HepG2 (cell line): ENCODE measurements around the gene DLX5. TPM values are rescaled to one million over a fixed set of nuclear protein-coding genes. Genes with fewer than 3 reads are reported as not detected.

Experiments
- AGO2 ChIP-seq: fragments of 200-400 bp; formaldehyde crosslinking; optimal IDR thresholded peaks from 2 replicates; pipeline ENCODE3; 2017; ENCODE audit warnings: mild to moderate bottlenecking, low read depth, low read length, moderate library complexity
- FOXM1 ChIP-seq: sonication (generic); formaldehyde crosslinking; IDR thresholded peaks from 2 replicates; pipeline ENCODE4 v1.5.0; 2020; ENCODE audit warnings: missing genetic modification reagents
- KLF11 ChIP-seq: IDR thresholded peaks from 2 replicates; pipeline ENCODE4 v1.6.1; 2016; ENCODE audit warnings: missing compliant biosample characterization
- KLF12 ChIP-seq: sonication (generic); formaldehyde crosslinking; IDR thresholded peaks from 2 replicates; pipeline ENCODE4 v1.4.0; 2020; ENCODE audit warnings: missing genetic modification reagents, borderline replicate concordance
- MED8 ChIP-seq: sonication (generic); formaldehyde crosslinking; IDR thresholded peaks from 2 replicates; pipeline ENCODE4 v1.8.1; 2023; ENCODE audit warnings: mild to moderate bottlenecking, missing genetic modification reagents; ENCODE audit not compliant: insufficient replicate concordance
- PLRG1 ChIP-seq: fragments of 450-650 bp; conservative IDR thresholded peaks from 2 replicates; pipeline ENCODE4 v1.6.1; 2016
- SALL2 ChIP-seq: sonication (generic); formaldehyde crosslinking; IDR thresholded peaks from 2 replicates; pipeline ENCODE4 v1.8.1; 2023; ENCODE audit warnings: mild to moderate bottlenecking, missing genetic modification reagents, inconsistent platforms
- TEAD2 ChIP-seq: sonication (generic); formaldehyde crosslinking; IDR thresholded peaks from 2 replicates; pipeline ENCODE4 v1.9.0; 2021; ENCODE audit warnings: missing genetic modification reagents
- TEAD3 ChIP-seq: optimal IDR thresholded peaks from 2 replicates; pipeline ENCODE3; 2016; ENCODE audit warnings: borderline replicate concordance
- THRA ChIP-seq: sonication (generic); formaldehyde crosslinking; IDR thresholded peaks from 2 replicates; pipeline ENCODE4 v1.4.0; 2020; ENCODE audit warnings: missing genetic modification reagents, borderline replicate concordance
- UBTF ChIP-seq: sonication (generic); formaldehyde crosslinking; IDR thresholded peaks from 2 replicates; pipeline ENCODE4 v1.4.0; 2020; ENCODE audit warnings: mild to moderate bottlenecking, missing genetic modification reagents
- ZBTB10 ChIP-seq: sonication (generic); formaldehyde crosslinking; IDR thresholded peaks from 2 replicates; pipeline ENCODE4 v1.4.0; 2020; ENCODE audit warnings: missing genetic modification reagents, borderline replicate concordance
- ZC3H4 ChIP-seq: sonication (generic); formaldehyde crosslinking; IDR thresholded peaks from 2 replicates; pipeline ENCODE4 v1.4.0; 2020; ENCODE audit warnings: missing genetic modification reagents, borderline replicate concordance
- ZFP37 ChIP-seq: sonication (generic); formaldehyde crosslinking; IDR thresholded peaks from 2 replicates; pipeline ENCODE4 v1.4.0; 2020; ENCODE audit warnings: missing genetic modification reagents, borderline replicate concordance
- ZKSCAN8 ChIP-seq: IDR thresholded peaks from 2 replicates; pipeline ENCODE4 v1.6.1; 2016; ENCODE audit warnings: borderline replicate concordance, missing genetic modification reagents, missing compliant biosample characterization
- ZNF17 ChIP-seq: sonication (generic); formaldehyde crosslinking; IDR thresholded peaks from 2 replicates; pipeline ENCODE4 v1.5.0; 2020; ENCODE audit warnings: mild to moderate bottlenecking, missing genetic modification reagents
- ZNF263 ChIP-seq: sonication (generic); formaldehyde crosslinking; IDR thresholded peaks from 2 replicates; pipeline ENCODE4 v1.4.0; 2020; ENCODE audit warnings: missing genetic modification reagents
- ZNF33A ChIP-seq: sonication (generic); formaldehyde crosslinking; IDR thresholded peaks from 2 replicates; pipeline ENCODE4 v1.5.1; 2020; ENCODE audit warnings: missing genetic modification reagents, mild to moderate bottlenecking, moderate library complexity, borderline replicate concordance
- ZNF430 ChIP-seq: sonication (generic); formaldehyde crosslinking; IDR thresholded peaks from 2 replicates; pipeline ENCODE4 v1.9.0; 2021; ENCODE audit warnings: mild to moderate bottlenecking, missing genetic modification reagents
- ZNF501 ChIP-seq: sonication (generic); formaldehyde crosslinking; IDR thresholded peaks from 2 replicates; pipeline ENCODE4 v1.5.1; 2020; ENCODE audit warnings: mild to moderate bottlenecking, moderate library complexity, missing genetic modification reagents
- ZNF543 ChIP-seq: sonication (generic); formaldehyde crosslinking; IDR thresholded peaks from 2 replicates; pipeline ENCODE4 v1.4.0; 2020; ENCODE audit warnings: mild to moderate bottlenecking, missing genetic modification reagents
- ZNF768 ChIP-seq: sonication (generic); formaldehyde crosslinking; IDR thresholded peaks from 2 replicates; pipeline ENCODE4 v1.4.0; 2020; ENCODE audit warnings: missing genetic modification reagents
- polyA plus RNA-seq, 8 experiments: library from polyadenylated mRNA; depleted of rRNA in 3 of 8; stranded (reverse) in 7 of 8; unstranded in 1 of 8; fragments of >200 nt; fragmentation: Illumina TruSeq in 4 of 8; extraction: Trizol in 4 of 8; gene quantifications; 2 replicates each; pipeline versions ENCODE4 v1.2.1 to v1.2.3, GENCODE V29; 2011 to 2016; ENCODE audit warnings: low read depth in 4 of 8, missing spikeins in 1 of 8, mixed read lengths in 1 of 8; ENCODE audit not compliant: insufficient read depth in 1 of 8
- total RNA-seq, 5 experiments: library from RNA; depleted of rRNA; stranded (reverse); fragments of >200 nt; fragmentation: Illumina TruSeq; extraction: Trizol; gene quantifications; 2 replicates each; pipeline ENCODE4 v1.2.3, GENCODE V29; 2016; ENCODE audit warnings: low read depth in 1 of 5

Gene DLX5
- total and polyA plus RNA-seq, 2 of the 13 experiments (the other 11 are each of a cell fraction or from before 2014, with no cell fraction given), result not detected

- peak; percentile 64 for TF ChIP-seq ZNF501 (CRISPR knock-in tag)
- 0 out of 2 replicates have a peak, but pooled peaks have one; percentile 41 for TF ChIP-seq KLF11
- peak; percentile 31; the same call in 1 of the 2 replicates for TF ChIP-seq ZNF768 (CRISPR knock-in tag)
- TF ChIP-seq ZKSCAN8 (CRISPR knock-in tag), result 0 out of 2 replicates have a peak, but pooled peaks have one; percentile 51
- TF ChIP-seq ZNF17 (CRISPR knock-in tag), result no peak
- TF ChIP-seq PLRG1, result no peak
- peak; percentile 81 for TF ChIP-seq SALL2 (CRISPR knock-in tag)
- TF ChIP-seq ZNF33A (CRISPR knock-in tag), result no peak
- peak; percentile 10 for TF ChIP-seq TEAD3 (CRISPR knock-in tag)
- no peak for TF ChIP-seq FOXM1 (CRISPR knock-in tag)
- 0 out of 2 replicates have a peak, but pooled peaks have one; percentile 26 for TF ChIP-seq ZNF430 (CRISPR knock-in tag)
- no peak for TF ChIP-seq ZC3H4 (CRISPR knock-in tag)
- TF ChIP-seq AGO2, result peak; percentile 45
- TF ChIP-seq UBTF (CRISPR knock-in tag), result peak; percentile 90
- TF ChIP-seq ZNF263 (CRISPR knock-in tag), result peak; percentile 45
- TF ChIP-seq ZBTB10 (CRISPR knock-in tag), result 0 out of 2 replicates have a peak, but pooled peaks have one; percentile 36
- no peak for TF ChIP-seq TEAD2
- TF ChIP-seq MED8 (CRISPR knock-in tag), result peak; percentile 57
- 0 out of 2 replicates have a peak, but pooled peaks have one; percentile 58 for TF ChIP-seq ZNF543 (CRISPR knock-in tag)
- TF ChIP-seq KLF12 (CRISPR knock-in tag), result peak; percentile 83
- TF ChIP-seq THRA (CRISPR knock-in tag), result no peak; the same call in 1 of the 2 replicates
- TF ChIP-seq ZFP37 (CRISPR knock-in tag), result 0 out of 2 replicates have a peak, but pooled peaks have one; percentile 34
These were observed 8.0 kb downstream of the DLX5 start (continued) for GRCh38 chr7:97016381-97017191.
